Activated naive CD4-positive, alpha-beta T cell treated with anti-CD3 and anti-CD28 coated beads, Interleukin-2, amount 50 U/mL, for 16 hours (primary cell): Measurements from ENCODE around the gene MVB12B.

Experiments
- DNase-seq: peaks from one replicate; pipeline ENCODE4 v3.0.0-alpha.2; 2020

Gene MVB12B

GRCh38 chr9:126304207-126304970 is 22.2 kb upstream of the MVB12B start:
- DNase-seq, result no peak

- DNase-seq, result no peak
Observed at GRCh38 chr9:126304971-126305320, 21.7 kb upstream of the MVB12B start.

GRCh38 chr9:126306071-126306647 is 20.5 kb upstream of the MVB12B start:
- no peak for DNase-seq

DNA sequence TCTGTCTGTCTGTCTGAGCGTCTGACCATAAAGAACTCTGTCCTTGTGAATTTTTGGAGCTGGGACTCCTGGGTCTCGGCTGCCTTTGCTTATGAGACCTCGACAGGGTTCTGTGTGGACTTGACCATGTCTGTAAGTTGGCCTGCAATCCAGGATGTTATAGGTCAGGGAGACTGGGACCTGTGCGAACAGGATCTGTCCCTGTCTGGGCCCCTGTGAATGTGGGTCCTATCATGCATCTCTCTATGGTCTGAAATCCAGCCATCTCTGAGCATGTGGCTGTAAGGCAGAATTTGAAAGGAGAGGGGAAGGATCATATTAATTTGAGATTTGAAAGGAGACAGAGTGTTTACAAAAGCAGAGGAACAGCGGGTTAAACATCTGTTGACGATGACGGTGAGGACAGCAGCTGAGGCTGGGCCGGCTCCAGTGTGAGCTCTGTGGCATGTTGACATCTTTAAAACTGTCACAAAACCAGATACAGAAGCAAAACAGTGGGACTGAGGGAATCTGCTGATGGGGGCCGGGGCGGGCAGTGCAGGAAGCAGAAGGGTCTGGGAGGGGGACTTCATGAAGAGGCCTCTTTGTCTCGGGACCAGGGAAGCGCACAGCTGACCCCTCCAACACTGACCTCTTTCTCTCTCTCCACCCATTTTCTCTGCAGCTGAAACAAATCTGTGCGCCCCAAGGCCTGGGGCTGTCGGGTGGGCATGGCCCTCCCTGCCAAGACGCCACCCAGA is 19.1 kb upstream of the MVB12B start:
- no peak for DNase-seq

- DNase-seq, result no peak
Observed at GRCh38 chr9:126309427-126310189, 17.0 kb upstream of the MVB12B start.

DNA sequence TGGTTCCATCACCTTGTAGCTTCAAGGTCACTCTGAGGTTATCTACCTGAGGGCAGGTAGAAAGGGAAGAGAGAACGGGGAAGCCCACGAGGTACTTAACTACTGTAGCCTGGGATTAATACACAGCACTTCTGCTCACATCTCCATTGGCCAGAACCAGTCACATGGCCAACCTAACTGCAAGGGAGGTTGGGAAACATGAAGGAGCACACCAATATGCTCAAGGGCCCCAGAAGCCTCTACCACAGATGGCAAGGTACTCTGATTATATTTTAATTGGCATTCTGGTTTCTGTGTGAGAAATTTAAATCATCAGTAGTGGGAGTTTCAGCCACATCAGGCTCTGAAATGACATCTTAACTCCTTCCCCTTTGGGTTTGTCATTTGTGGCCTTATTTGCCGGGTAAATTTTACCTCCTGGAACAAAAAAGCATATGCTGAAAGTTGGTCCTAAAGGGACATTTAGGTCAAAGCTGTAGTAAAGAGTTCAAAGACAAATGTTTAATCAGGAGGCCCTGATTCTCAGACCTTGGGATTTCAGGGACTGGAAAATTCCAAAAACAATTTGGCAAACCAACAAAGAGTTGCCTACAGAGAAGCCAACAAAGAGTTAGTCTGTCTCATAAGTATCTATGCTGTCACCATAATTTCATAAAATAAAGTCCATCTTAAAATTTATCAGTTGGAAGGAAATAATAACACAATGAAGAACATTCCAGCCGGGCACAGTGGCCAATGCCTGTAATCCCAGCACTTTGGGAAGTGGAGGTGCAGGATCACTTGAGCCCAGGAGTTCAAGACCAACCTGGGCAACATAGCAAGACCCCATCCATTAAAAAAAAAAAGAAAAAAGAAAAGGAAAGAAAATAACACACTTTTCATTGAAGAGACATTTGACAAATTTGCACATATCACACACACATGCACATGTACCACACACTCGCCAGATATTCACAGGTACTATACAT is 13.8 kb upstream of the MVB12B start:
- DNase-seq, result no peak

- no peak for DNase-seq
Observed at GRCh38 chr9:126316085-126316655, 10.5 kb upstream of the MVB12B start.

GRCh38 chr9:126317513-126317912 is 9.1 kb upstream of the MVB12B start:
- DNase-seq, result peak; percentile 39

GRCh38 chr9:126318858-126319257 is 7.8 kb upstream of the MVB12B start:
- no peak for DNase-seq

GRCh38 chr9:126319671-126320070 is 7.0 kb upstream of the MVB12B start:
- DNase-seq, result no peak

- DNase-seq, result no peak
Observed at GRCh38 chr9:126320158-126320922, 6.3 kb upstream of the MVB12B start.

DNA sequence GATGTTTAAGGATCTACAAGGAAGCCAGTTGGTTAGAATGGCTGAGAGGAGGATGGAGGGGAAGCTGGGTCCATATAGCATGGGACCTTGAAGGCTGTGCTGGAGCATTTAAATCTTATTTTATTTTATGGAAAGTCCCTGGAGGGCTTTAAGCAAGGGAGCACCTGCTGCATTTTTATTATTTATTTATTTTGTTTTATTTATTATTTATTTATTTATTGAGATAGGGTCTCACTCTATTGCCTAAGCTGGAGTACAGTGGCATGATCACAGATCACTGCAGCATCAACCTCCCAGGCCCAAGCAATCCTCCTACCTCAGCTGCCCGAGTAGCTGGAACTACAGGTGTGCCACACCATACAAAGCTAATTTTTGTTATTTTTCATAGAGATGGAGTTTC is 4.9 kb upstream of the MVB12B start:
- DNase-seq, result no peak

GRCh38 chr9:126325821-126326220 is 808 bp upstream of the MVB12B start:
- no peak for DNase-seq

GRCh38 chr9:126327006-126327713 is 531 bp downstream of the MVB12B start:
- DNase-seq, result peak; percentile 26

GRCh38 chr9:126327714-126328185 is 1.1 kb downstream of the MVB12B start:
- DNase-seq, result no peak

GRCh38 chr9:126328407-126328806 is 1.8 kb downstream of the MVB12B start:
- DNase-seq, result no peak

DNA sequence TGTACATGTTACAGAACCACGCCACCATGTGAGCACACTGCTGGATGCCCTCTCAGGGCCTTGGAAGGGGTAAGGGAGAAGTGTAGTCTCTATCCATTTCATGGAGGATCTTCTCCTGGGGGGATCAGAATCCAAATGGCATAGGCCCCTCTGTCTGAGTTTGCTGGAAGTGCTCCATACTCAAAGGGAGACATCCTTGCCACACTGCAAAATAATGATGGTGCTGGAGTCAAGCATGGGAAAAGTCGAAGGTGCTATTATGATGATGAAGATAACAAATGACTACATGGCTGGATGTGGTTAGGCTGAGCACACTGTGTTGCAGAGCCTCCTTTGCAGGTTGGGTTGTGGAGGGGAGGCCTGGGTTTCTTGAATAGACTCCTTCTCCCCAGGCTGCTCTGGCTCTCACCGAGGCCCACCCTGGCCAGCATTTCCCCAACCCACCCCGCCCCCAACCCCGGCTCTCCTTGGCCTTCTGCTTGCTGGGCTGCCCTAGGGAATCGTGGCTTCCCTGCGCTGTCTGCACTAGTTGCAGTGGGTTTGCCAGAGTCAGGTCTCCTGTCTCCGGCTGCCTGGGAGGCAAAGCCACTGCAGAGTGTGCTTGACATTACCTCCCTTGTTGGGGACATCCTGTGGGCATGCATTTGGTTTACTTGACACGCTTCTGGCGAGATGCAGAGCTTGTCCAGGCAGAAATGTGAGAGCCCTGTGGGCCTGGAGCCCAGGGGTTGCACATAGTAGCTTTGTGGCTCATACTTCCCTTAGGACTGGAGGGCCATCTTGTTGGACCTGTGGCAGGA is 3.0 kb downstream of the MVB12B start:
- no peak for DNase-seq

- no peak for DNase-seq
Observed at GRCh38 chr9:126330536-126330935, 3.9 kb downstream of the MVB12B start.
